Smooth muscle cell (in vitro differentiated cells): ENCODE measurements around the gene BEAN1. TPM values are rescaled to one million over a fixed set of nuclear protein-coding genes. Genes with fewer than 3 reads are reported as not detected.
"Not testable (repeated sequence)": the region's sequence is repeated elsewhere in the genome, so short reads cannot be mapped to it uniquely, and the experiment has no call there.

Source experiments
- DNase-seq: peaks from one replicate; lab custom pipeline; 2025; ENCODE audit not compliant: unreplicated experiment; lab: John Stamatoyannopoulos, UW
- H2AFZ ChIP-seq: fragments of 200-600 bp; sonication (generic); 2 replicates; pipeline ENCODE4 v1.6.0; 2016; ENCODE audit warnings: antibody characterized with exemption, low read depth, mild to moderate bottlenecking
- H3F3A ChIP-seq: fragments of 200-600 bp; sonication (generic); 2 replicates; pipeline ENCODE4 v1.6.0; 2017; ENCODE audit warnings: antibody characterized with exemption, low read depth
- H3K27ac ChIP-seq: fragments of 200-600 bp; sonication (generic); 2 replicates; pipeline ENCODE4 v1.5.1; 2016; ENCODE audit warnings: low read depth, mild to moderate bottlenecking
- H3K27me3 ChIP-seq: fragments of 200-600 bp; sonication (generic); 2 replicates; pipeline ENCODE4 v1.6.1; 2016; ENCODE audit warnings: low read depth, mild to moderate bottlenecking
- H3K36me3 ChIP-seq: fragments of 200-600 bp; sonication (generic); 2 replicates; pipeline ENCODE4 v1.5.1; 2016; ENCODE audit warnings: low read depth
- H3K4me1 ChIP-seq: fragments of 200-600 bp; sonication (generic); 2 replicates; pipeline ENCODE4 v1.5.1; 2016; ENCODE audit warnings: low read depth
- H3K4me2 ChIP-seq: fragments of 200-600 bp; sonication (generic); 2 replicates; pipeline ENCODE4 v1.6.0; 2016; ENCODE audit warnings: mild to moderate bottlenecking
- H3K4me3 ChIP-seq: fragments of 200-600 bp; sonication (generic); 2 replicates; pipeline ENCODE4 v1.5.1; 2016; ENCODE audit warnings: mild to moderate bottlenecking
- H3K79me2 ChIP-seq: fragments of 200-600 bp; sonication (generic); 2 replicates; pipeline ENCODE4 v1.6.0; 2016; ENCODE audit warnings: low read depth, mild to moderate bottlenecking
- H3K9ac ChIP-seq: fragments of 200-600 bp; sonication (generic); 2 replicates; pipeline ENCODE4 v1.6.0; 2016; ENCODE audit warnings: low read depth
- H3K9me3 ChIP-seq: fragments of 200-600 bp; sonication (generic); replicated peaks from 2 replicates; pipeline ENCODE4 v1.5.1; 2016; ENCODE audit warnings: low read depth
- H4K20me1 ChIP-seq: fragments of 200-600 bp; sonication (generic); 2 replicates; pipeline ENCODE4 v1.6.0; 2016; ENCODE audit warnings: low read depth
- WGBS: methylation state at CpG from one replicate; pipeline ENCODE4 v1.1.7; 2016; ENCODE audit warnings: low lambda C conversion rate; 5-methylcytosine and 5-hydroxymethylcytosine counted together
- polyA plus RNA-seq: library from polyadenylated mRNA; unstranded; fragments of >200 nt; fragmentation: Nextera tagmentation; extraction: Ambion mirVana; gene quantifications from 2 replicates; pipeline ENCODE4 v1.2.1, GENCODE V29; 2016
- total RNA-seq: library from RNA; depleted of rRNA; stranded (reverse); fragments of >200 nt; gene quantifications from 2 replicates; pipeline ENCODE4 v1.2.3, GENCODE V29; 2014
- TF ChIP-seq, protein P1 (sequence below): fragments of 200-600 bp; sonication (generic); IDR thresholded peaks from 2 replicates; pipeline ENCODE4 v1.5.1; 2017; ENCODE audit warnings: borderline replicate concordance, mild to moderate bottlenecking, antibody characterized with exemption; ENCODE audit not compliant: insufficient read depth, poor library complexity, severe bottlenecking

BEAN1 gene
- total and polyA plus RNA-seq, 2 experiments from 2014 or later: 0.94 to 4.9 TPM

DNA sequence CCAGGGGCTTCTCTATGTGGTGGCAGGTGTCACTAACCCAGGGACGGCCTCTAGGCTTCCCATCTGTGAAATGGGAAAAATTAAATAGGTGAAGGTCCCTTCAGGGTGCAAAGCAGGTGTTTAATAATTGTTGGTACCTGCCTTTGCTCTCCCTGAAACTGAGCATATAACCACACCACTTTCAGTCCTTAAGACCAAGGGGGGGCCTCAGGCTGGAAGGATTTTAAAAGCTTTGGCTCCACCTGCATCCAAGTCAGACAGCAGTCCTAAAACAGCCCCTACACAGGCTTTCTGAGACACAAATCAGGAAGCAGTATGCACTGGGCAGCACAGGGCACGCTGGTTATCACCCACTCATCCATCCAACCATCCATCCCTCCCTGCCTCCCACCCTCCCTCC lies 67.8 kb downstream of the BEAN1 start:
- DNase-seq: no peak
- Histone ChIP-seq H3K9me3 (no peaks in the 10 kb centered on the region), H3K27ac (no peak overlapping the region), H3K4me3 (no peak overlapping the region), H3K4me1 (no peaks in the 10 kb centered on the region), H3K4me2 (no peak overlapping the region), H3K9ac (no peak overlapping the region), H3K36me3 (no peaks in the 10 kb centered on the region), H3K27me3 (no peaks in the 10 kb centered on the region), H3F3A (no peaks in the 10 kb centered on the region), H2AFZ (no peak overlapping the region), H3K79me2 (no peaks in the 10 kb centered on the region), H4K20me1 (no peaks in the 10 kb centered on the region)
- TF ChIP-seq, protein P1, sequence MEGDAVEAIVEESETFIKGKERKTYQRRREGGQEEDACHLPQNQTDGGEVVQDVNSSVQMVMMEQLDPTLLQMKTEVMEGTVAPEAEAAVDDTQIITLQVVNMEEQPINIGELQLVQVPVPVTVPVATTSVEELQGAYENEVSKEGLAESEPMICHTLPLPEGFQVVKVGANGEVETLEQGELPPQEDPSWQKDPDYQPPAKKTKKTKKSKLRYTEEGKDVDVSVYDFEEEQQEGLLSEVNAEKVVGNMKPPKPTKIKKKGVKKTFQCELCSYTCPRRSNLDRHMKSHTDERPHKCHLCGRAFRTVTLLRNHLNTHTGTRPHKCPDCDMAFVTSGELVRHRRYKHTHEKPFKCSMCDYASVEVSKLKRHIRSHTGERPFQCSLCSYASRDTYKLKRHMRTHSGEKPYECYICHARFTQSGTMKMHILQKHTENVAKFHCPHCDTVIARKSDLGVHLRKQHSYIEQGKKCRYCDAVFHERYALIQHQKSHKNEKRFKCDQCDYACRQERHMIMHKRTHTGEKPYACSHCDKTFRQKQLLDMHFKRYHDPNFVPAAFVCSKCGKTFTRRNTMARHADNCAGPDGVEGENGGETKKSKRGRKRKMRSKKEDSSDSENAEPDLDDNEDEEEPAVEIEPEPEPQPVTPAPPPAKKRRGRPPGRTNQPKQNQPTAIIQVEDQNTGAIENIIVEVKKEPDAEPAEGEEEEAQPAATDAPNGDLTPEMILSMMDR: no peak
- WGBS: 86% methylated on average over 1 of the region's 2 CpGs

DNA sequence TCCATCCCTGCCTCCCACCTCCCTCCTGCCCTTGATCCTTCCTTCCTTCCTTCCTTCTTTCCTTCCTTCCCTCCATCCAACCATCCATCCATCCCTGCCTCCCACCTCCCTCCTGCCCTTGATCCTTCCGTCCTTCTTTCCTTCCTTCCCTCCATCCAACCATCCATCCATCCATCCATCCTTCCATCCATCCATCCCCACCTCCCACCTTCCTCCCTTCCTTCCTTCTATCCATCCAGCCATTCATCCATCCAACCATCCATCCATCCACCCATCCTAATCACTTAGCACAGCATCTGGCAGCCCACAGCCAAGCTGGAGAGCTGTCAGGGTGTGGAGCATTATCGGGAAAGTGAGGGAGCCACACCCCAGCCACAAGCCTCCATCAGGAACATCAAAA lies 68.3 kb downstream of the BEAN1 start:
- WGBS: 95% methylated on average over 1 of the region's 2 CpGs
- Histone ChIP-seq H3K27ac (no peak overlapping the region), H3K4me1 (no peaks in the 10 kb centered on the region), H3K27me3 (no peaks in the 10 kb centered on the region), H3F3A (no peaks in the 10 kb centered on the region), H2AFZ (no peak overlapping the region), H3K4me2 (no peak overlapping the region), H3K79me2 (no peaks in the 10 kb centered on the region), H3K4me3 (no peak overlapping the region), H3K36me3 (no peaks in the 10 kb centered on the region), H4K20me1 (no peaks in the 10 kb centered on the region), H3K9me3 (no peaks in the 10 kb centered on the region), H3K9ac (no peak overlapping the region)
- no peak for DNase-seq
- TF ChIP-seq, protein P1: no peak

DNA sequence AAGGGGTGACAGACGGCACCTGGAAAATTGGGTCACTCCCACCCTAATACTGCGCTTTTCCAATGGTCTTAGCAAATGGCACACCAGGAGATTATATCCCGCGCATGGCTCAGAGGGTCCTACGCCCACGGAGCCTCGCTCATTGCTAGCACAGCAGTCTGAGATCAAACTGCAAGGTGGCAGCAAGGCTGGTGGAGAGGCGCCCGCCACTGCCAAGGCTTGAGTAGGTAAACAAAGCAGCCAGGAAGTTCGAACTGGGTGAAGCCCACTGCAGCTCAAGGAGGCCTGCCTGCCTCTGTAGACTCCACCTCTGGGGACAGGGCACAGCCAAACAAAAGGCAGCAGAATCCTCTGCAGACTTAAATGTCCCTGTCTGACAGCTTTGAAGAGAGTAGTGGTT lies 69.1 kb downstream of the BEAN1 start:
- not testable (repeated sequence) for H3K9ac ChIP-seq, H3K79me2 ChIP-seq, H3K27me3 ChIP-seq, H2AFZ ChIP-seq, H3K9me3 ChIP-seq, H3K4me2 ChIP-seq, H3F3A ChIP-seq, DNase-seq, H3K4me1 ChIP-seq, H4K20me1 ChIP-seq, H3K27ac ChIP-seq, H3K36me3 ChIP-seq, H3K4me3 ChIP-seq
- 98% methylated on average over 8 of the region's 10 CpGs for WGBS

DNA sequence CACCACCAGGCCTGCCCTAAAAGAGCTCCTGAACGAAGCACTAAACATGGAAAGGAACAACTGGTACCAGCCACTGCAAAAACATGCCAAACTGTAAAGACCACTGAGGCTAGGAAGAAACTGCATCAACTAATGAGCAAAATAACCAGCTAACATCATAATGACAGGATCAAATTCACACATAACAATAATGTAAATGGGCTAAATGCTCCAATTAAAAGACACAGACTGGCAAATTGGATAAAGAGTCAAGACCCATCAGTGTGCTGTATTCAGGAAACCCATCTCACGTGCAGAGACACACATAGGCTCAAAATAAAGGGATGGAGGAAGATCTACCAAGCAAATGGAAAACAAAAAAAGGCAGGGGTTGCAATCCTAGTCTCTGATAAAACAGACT lies 70.8 kb downstream of the BEAN1 start:
- H3K9me3 ChIP-seq, H3K4me2 ChIP-seq, H2AFZ ChIP-seq, H3K27me3 ChIP-seq, H3K36me3 ChIP-seq, H4K20me1 ChIP-seq, H3K9ac ChIP-seq, H3K4me3 ChIP-seq, DNase-seq, H3F3A ChIP-seq, H3K4me1 ChIP-seq, H3K79me2 ChIP-seq, H3K27ac ChIP-seq: not testable (repeated sequence)
- 86% methylated on average over 2 of the region's 2 CpGs for WGBS

DNA sequence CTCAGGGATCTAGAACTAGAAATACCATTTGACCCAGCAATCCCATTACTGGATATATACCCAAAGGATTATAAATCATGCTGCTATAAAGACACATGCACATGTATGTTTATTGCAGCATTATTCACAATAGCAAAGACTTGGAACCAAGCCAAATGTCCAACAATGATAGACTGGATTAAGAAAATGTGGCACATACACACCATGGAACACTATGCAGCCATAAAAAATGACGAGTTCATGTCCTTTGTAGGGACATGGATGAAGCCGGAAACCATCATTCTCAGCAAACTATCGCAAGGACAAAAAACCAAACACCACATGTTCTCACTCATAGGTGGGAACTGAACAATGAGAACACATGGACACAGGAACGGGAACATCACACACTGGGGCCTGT lies 74.5 kb downstream of the BEAN1 start:
- not testable (repeated sequence) for H3K79me2 ChIP-seq, H3K4me3 ChIP-seq, H3K9ac ChIP-seq, H3K36me3 ChIP-seq, H3F3A ChIP-seq, H3K27me3 ChIP-seq, H3K4me2 ChIP-seq, H3K9me3 ChIP-seq, H3K4me1 ChIP-seq, H3K27ac ChIP-seq, H2AFZ ChIP-seq, DNase-seq, H4K20me1 ChIP-seq
- 96% methylated on average over 4 of the region's 4 CpGs for WGBS
